ENCODE data around the gene PGAM2. TPM values are rescaled to one million over a fixed set of nuclear protein-coding genes. Genes with fewer than 3 reads are reported as not detected.

PGAM2 gene
- 0.37 TPM in 1 of 2 replicates, not detected in the other for total RNA-seq

DNA sequence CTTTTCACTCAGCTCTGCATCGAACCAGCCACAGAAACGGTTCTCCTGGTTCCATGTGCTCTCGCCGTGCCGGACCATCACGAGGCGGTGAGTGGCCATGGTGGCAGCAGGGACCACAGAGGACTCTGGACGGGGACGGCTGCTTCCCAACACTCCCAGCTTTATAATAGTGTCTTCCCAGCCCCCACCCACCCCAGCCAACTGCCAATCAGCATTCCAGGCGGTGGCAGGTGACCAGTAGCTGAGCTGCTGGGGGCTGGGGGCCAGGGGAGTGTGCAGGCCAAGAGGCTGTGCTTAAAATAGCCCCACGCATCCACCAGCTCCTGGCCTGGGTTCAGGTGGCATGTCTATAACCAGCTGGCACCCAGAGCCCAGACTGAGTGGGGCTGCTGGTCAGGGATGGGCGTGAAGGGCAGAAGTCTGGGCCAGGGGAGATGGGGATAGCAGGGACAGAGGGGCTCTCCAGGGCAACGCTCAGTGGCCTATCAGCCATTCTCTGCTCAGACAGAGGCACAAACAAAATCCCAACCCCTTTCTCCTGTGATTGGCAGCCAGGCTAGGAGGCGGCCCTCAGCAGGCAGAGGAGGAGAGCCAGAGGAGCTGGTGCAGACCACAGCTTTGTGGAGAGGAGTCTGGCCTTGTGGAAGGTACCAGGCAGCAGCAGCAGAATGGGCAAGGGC lies at the start of gene PGAM2:
PGAM2 (minus strand) TSS at position 137 of the 680 bp plus-strand sequence; CDS start at position 99, 38 bp downstream.

DNA sequence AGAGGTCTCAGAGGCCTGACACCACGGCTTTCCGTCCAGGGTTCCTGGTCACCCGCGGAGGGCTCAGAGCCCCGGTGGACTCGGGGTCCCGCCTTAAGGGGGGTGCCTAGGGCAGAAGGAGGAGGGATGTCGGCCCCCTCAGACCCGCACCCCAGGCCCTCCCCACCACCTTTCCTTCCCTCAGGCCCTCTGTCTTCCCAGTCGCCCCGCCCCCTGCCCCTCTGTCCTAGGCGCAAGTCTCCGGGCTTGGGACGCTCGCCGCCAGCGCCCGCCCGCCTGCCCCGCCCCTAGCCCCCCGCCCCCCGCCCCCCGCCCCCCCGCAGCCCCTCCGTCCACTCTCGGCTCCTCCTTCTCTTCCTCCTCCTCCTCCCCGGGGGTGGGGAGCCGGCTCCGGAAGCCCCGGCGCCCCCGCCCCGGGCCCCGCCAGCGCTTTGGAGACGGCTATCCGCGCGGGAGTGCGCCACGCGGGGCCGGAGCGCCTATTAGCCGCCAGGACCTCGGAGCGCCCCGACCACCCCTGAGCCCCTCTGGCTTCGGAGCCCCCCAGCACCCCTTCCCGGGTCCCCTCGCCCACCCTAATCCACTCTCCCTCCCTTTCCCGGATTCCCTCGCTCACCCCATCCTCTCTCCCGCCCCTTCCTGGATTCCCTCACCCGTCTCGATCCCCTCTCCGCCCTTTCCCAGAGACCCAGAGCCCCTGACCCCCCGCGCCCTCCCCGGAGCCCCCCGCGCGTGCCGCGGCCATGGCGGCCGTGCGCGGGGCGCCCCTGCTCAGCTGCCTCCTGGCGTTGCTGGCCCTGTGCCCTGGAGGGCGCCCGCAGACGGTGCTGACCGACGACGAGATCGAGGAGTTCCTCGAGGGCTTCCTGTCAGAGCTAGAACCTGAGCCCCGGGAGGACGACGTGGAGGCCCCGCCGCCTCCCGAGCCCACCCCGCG lies 38.8 kb upstream of the PGAM2 start, which contains the start of gene AEBP1:
AEBP1 (plus strand) TSS at position 423 of the 937 bp plus-strand sequence; CDS start at position 744, 321 bp downstream.

DNA sequence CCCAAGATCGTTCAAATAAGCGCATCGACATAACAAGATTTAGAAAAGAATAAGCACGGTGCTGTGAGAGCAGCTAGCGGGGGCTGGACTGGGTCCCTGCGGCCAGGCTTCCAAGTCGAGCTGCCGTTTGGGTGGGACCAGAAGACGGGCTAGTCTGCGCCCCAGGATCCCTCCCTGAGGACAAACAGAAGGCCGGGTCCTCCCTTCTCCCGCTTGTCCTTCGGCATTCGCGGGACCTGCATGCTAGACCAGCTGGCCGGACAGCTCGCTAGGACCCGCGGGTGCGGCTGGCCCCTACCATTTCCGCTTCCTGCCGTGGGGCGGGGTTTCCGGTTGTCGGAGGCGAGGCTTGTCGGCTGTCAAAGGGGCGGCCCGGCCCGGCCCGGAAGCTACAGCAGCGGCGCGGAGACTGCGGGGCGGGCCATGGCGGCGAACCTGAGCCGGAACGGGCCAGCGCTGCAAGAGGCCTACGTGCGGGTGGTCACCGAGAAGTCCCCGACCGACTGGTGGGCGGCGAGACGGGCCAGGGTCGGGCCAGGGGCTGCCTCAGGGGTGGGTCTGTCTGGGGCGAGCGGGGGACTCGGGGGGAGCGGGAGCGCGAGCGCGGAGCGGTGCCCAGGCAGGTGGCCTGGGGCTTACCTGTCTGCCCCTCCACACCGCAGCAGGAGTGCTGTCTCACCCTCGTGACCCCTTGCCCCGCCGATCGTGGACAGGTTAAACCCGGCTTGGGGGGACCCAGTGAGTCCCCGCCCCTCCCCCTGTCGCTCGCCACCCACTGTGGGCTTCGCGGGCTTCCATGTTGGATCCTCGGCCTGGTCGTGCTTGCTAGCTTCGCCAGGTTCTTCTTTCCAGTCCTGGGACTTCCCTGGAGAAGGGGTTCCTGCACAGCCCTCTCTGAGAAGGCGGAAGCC lies 20.8 kb downstream of the PGAM2 start, which contains the start of gene DBNL:
DBNL (plus strand) TSS at position 388 of the 911 bp plus-strand sequence; CDS start at position 424, 36 bp downstream.

Other genes with a start within 250 kb of the PGAM2 start
- gene MRPS24, start 196.1 kb downstream of the PGAM2 start, total RNA-seq: 85.8 and 97.7 TPM in 2 replicates
- 23.1 and 26.4 TPM in 2 replicates for gene URGCP, start 159.0 kb downstream of the PGAM2 start, total RNA-seq
- gene UBE2D4, start 139.1 kb downstream of the PGAM2 start, total RNA-seq: 9.4 and 9.6 TPM in 2 replicates
- under 0.01 TPM in 1 of 2 replicates, not detected in the other for gene SPDYE1, start 67.7 kb downstream of the PGAM2 start, total RNA-seq
- gene DBNL, start 20.9 kb downstream of the PGAM2 start, total RNA-seq: 77.2 and 92.3 TPM in 2 replicates
- 19.8 and 22.1 TPM in 2 replicates for gene POLM, start 17.0 kb upstream of the PGAM2 start, total RNA-seq
- gene AEBP1, start 38.8 kb upstream of the PGAM2 start, total RNA-seq: 66.3 and 81.6 TPM in 2 replicates
- 195 and 222 TPM in 2 replicates for gene POLD2, start 58.0 kb upstream of the PGAM2 start, total RNA-seq
- gene MYL7, start 75.8 kb upstream of the PGAM2 start, total RNA-seq: 0.73 TPM in 1 of 2 replicates, not detected in the other
- 0.73 and 1.6 TPM in 2 replicates for gene GCK, start 123.9 kb upstream of the PGAM2 start, total RNA-seq
- gene YKT6, start 135.4 kb upstream of the PGAM2 start, total RNA-seq: 56.2 and 77.8 TPM in 2 replicates